GM12878 (cell line): Measurements from ENCODE around the gene HOXC12. TPM values are rescaled to one million over a fixed set of nuclear protein-coding genes. Genes with fewer than 3 reads are reported as not detected.

ENCODE experiments used
- ATAC-seq: fragments of 200-7000 bp; cut with Tn5 transposase; 3 replicates; pipeline ENCODE4 v1.9.1; 2020; ENCODE audit warnings: mild to moderate bottlenecking, moderate library complexity
- BruUV-seq: library from RNA; stranded (reverse); fragments of 400-500 nt; replicated peaks from 2 replicates; lab custom pipeline; 2021; lab: Mats Ljungman, UMichigan
- CTCF ChIA-PET: fragments of 300-600 bp; sonication (Branson Sonifier 250); formaldehyde crosslinking; extraction: SDS; loops from one replicate; lab custom pipeline; 2021; ENCODE audit warnings: inconsistent platforms; lab: Yijun Ruan, JAX
- POLR2A ChIA-PET: fragments of 350-600 bp; formaldehyde crosslinking; extraction: SDS; loops from one replicate; lab custom pipeline; 2021; ENCODE audit warnings: inconsistent platforms; lab: Charles Lee
- RAD21 ChIA-PET: fragments of 300-600 bp; sonication (Branson Sonifier 250); formaldehyde crosslinking; loops from one replicate; lab custom pipeline; 2023; ENCODE audit warnings: antibody characterized with exemption; ENCODE audit not compliant: unreplicated experiment; lab: Charles Lee
- SMC1A ChIA-PET: fragments of 300-600 bp; sonication (Branson Sonifier 250); formaldehyde crosslinking; loops from one replicate; lab custom pipeline; 2023; ENCODE audit not compliant: unreplicated experiment, uncharacterized antibody; lab: Charles Lee
- DNase-seq: peaks from one replicate; pipeline ENCODE4 v3.0.0-alpha.2; 2011; ENCODE audit warnings: low read depth, low spot score
- FAIRE-seq: peaks from 3 replicates; lab custom pipeline; 2011; peaks lifted over from hg19 to GRCh38; lab: Jason Lieb, UNC
- H2AFZ ChIP-seq: 2 replicates; pipeline ENCODE4 v1.6.0; 2011; ENCODE audit warnings: low read depth, low read length, control low read depth; ENCODE audit not compliant: control insufficient read depth
- H3K27ac ChIP-seq: 2 replicates; pipeline ENCODE4 v1.5.1; 2011; ENCODE audit warnings: control low read depth; ENCODE audit not compliant: control insufficient read depth, insufficient read depth
- H3K27me3 ChIP-seq, 2 experiments: replicated peaks in 1 of 2; 2 replicates each; pipeline versions ENCODE4 v1.6.0 to v1.6.1; 2011; ENCODE audit warnings: low read length in 1 of 2; ENCODE audit not compliant: control insufficient read depth in 2 of 2, insufficient read depth in 2 of 2
- H3K36me3 ChIP-seq, 2 experiments: 2 replicates each; pipeline ENCODE4 v1.5.1; 2011; ENCODE audit warnings: low read length in 1 of 2; ENCODE audit not compliant: control insufficient read depth in 2 of 2, insufficient read depth in 2 of 2
- H3K4me1 ChIP-seq: 2 replicates; pipeline ENCODE4 v1.6.1; 2011; ENCODE audit warnings: mild to moderate bottlenecking, low read length, moderate library complexity, mixed read lengths; ENCODE audit not compliant: control insufficient read depth, insufficient read depth
- H3K4me2 ChIP-seq: 2 replicates; pipeline ENCODE4 v1.6.0; 2011; ENCODE audit warnings: control low read depth; ENCODE audit not compliant: control insufficient read depth, insufficient read depth
- H3K4me3 ChIP-seq: fragments of 200-600 bp; sonication (generic); 2 replicates; pipeline ENCODE4 v1.5.1; 2016
- H3K79me2 ChIP-seq: 2 replicates; pipeline ENCODE4 v1.6.0; 2011; ENCODE audit warnings: low read length; ENCODE audit not compliant: control insufficient read depth, insufficient read depth
- H3K9ac ChIP-seq: 2 replicates; pipeline ENCODE4 v1.8.0; 2011; ENCODE audit warnings: low read length, control low read depth, mixed read lengths; ENCODE audit not compliant: control insufficient read depth, insufficient read depth
- H3K9me3 ChIP-seq: replicated peaks from 3 replicates; pipeline ENCODE4 v1.5.1; 2011; ENCODE audit warnings: mild to moderate bottlenecking, low read length; ENCODE audit not compliant: control insufficient read depth, insufficient read depth
- H4K20me1 ChIP-seq: 2 replicates; pipeline ENCODE4 v1.6.0; 2011; ENCODE audit not compliant: control insufficient read depth, insufficient read depth
- CTCF ChIP-seq, 3 experiments: IDR thresholded peaks in 2 of 3; conservative IDR thresholded peaks in 1 of 3; 2 replicates each; pipeline ENCODE4 v1.5.1; 2011; ENCODE audit warnings: low read depth in 3 of 3, low read length in 3 of 3, mild to moderate bottlenecking in 3 of 3, control low read depth in 2 of 3, moderate library complexity in 2 of 3, inconsistent platforms in 1 of 3, mixed read lengths in 1 of 3; ENCODE audit not compliant: control insufficient read depth in 2 of 3, insufficient read depth in 1 of 3; ENCODE audit errors: extremely low read depth in 1 of 3
- DPF2 ChIP-seq: fragments of 450-650 bp; IDR thresholded peaks from 2 replicates; pipeline ENCODE4 v1.6.1; 2017; ENCODE audit warnings: mild to moderate bottlenecking
- IKZF2 ChIP-seq, 2 experiments: fragments of 450-650 bp; IDR thresholded peaks; 2 replicates each; pipeline ENCODE4 v1.6.1; 2017; ENCODE audit warnings: mild to moderate bottlenecking in 2 of 2, moderate library complexity in 2 of 2
- JUND ChIP-seq: IDR thresholded peaks from 2 replicates; pipeline ENCODE4 v1.6.1; 2012; ENCODE audit warnings: low read depth, mild to moderate bottlenecking, low read length, improper control_type of control experiment, moderate library complexity
- MYC ChIP-seq: IDR thresholded peaks from 2 replicates; pipeline ENCODE4 v1.6.1; 2011; ENCODE audit warnings: mild to moderate bottlenecking, low read length, moderate library complexity, inconsistent platforms; ENCODE audit not compliant: insufficient read depth, insufficient replicate concordance, insufficient read length, severe bottlenecking
- NFIC ChIP-seq: IDR thresholded peaks from 2 replicates; pipeline ENCODE4 v1.6.1; 2012; ENCODE audit warnings: low read depth, mild to moderate bottlenecking, inconsistent platforms, low read length, moderate library complexity
- PML ChIP-seq: IDR thresholded peaks from 2 replicates; pipeline ENCODE4 v1.6.1; 2012; ENCODE audit warnings: low read length, inconsistent platforms
- POLR2AphosphoS2 ChIP-seq: IDR thresholded peaks from 2 replicates; pipeline ENCODE4 v1.6.1; 2011; ENCODE audit warnings: low read depth, mild to moderate bottlenecking, low read length, improper control_type of control experiment, moderate library complexity
- RB1 ChIP-seq: fragments of 450-650 bp; formaldehyde crosslinking; IDR thresholded peaks from 2 replicates; pipeline ENCODE4 v1.6.1; 2017; ENCODE audit warnings: mild to moderate bottlenecking, borderline replicate concordance
- TAF1 ChIP-seq: IDR thresholded peaks from 2 replicates; pipeline ENCODE4 v1.6.1; 2011; ENCODE audit warnings: mild to moderate bottlenecking, low read depth, low read length, borderline replicate concordance
- ZNF207 ChIP-seq: fragments of 450-650 bp; IDR thresholded peaks from 2 replicates; pipeline ENCODE4 v1.6.1; 2014; ENCODE audit warnings: antibody characterized with exemption, mild to moderate bottlenecking, borderline replicate concordance
- ZNF274 ChIP-seq: IDR thresholded peaks from one replicate; pipeline ENCODE4 v1.8.0; 2011; ENCODE audit not compliant: insufficient read length, insufficient read depth
- WGBS: methylation state at CpG from one replicate; pipeline ENCODE4 v1.1.6; 2016; ENCODE audit warnings: low lambda C conversion rate; ENCODE audit not compliant: insufficient replicate concordance, insufficient coverage; ENCODE audit errors: missing lambda C conversion rate; 5-methylcytosine and 5-hydroxymethylcytosine counted together
- in situ Hi-C: fragments of 300-500 bp; cut with MboI; formaldehyde crosslinking; loops from 9 replicates; pipeline ENCODE4 v1.14.3; 2018; ENCODE audit warnings: mixed read lengths
- intact Hi-C: fragments of 100-400 bp; cut with micrococcal nuclease; formaldehyde crosslinking; loops from one replicate; pipeline ENCODE4 v1.14.2; 2022; ENCODE audit not compliant: unreplicated experiment
- polyA plus RNA-seq, 11 experiments: library from polyadenylated mRNA; depleted of rRNA in 4 of 11; unstranded in 6 of 11; stranded (reverse) in 5 of 11; fragments of >200 nt; fragmentation: Nextera tagmentation in 4 of 11; fragmentation: Illumina TruSeq in 1 of 11; extraction: Ambion mirVana in 4 of 11; extraction: Trizol in 1 of 11; gene quantifications; 1 replicate in 1 of 11; 2 replicates in 10 of 11; pipeline versions ENCODE4 v1.2.1 to v1.2.3, GENCODE V29; 2011 to 2016; ENCODE audit warnings: inconsistent platforms in 2 of 11, missing spikeins in 2 of 11, low read depth in 1 of 11
- total RNA-seq, 4 experiments: library from RNA; depleted of rRNA in 3 of 4; stranded (reverse); fragments of >200 nt in 3 of 4; fragmentation: Illumina TruSeq in 1 of 4; extraction: Trizol in 1 of 4; gene quantifications; 2 replicates each; pipeline versions ENCODE4 v1.2.1 to v1.2.3, GENCODE V29; 2013 to 2021
- TF ChIP-seq, protein P1 (sequence below): fragments of 450-650 bp; formaldehyde crosslinking; IDR thresholded peaks from 2 replicates; pipeline ENCODE4 v1.5.0; 2022; ENCODE audit warnings: mild to moderate bottlenecking, missing genetic modification characterization
- TF ChIP-seq, protein P2 (sequence below): fragments of 150-350 bp; IDR thresholded peaks from 2 replicates; pipeline ENCODE4 v1.6.1; 2014; ENCODE audit warnings: mild to moderate bottlenecking, low read depth, low read length

The HOXC12 gene
- total and polyA plus RNA-seq, 10 of the 15 experiments (the other 5 are each of a cell fraction or from before 2014, with no cell fraction given), result not detected

GRCh38 chr12:53961025-53961761 lies 6.5 kb downstream of the HOXC12 start:
- in situ Hi-C loops, result no loop called here
- 30% methylated on average over 69 of the region's 72 CpGs for WGBS
- Histone ChIP-seq H3K4me2 (no peak overlapping the region), H3K9me3 (no peaks in the 10 kb centered on the region), H3K36me3 (no peaks in the 10 kb centered on the region), H3K4me3 (no peak overlapping the region), H2AFZ (no peak overlapping the region), H3K27me3 (peaks cover 31 to 67% of the 10 kb centered on the region in 2 experiments), H3K27ac (no peak overlapping the region)
- ChIA-PET POLR2A (no interaction called here), RAD21 (no interaction called here)
- no TSS peak for BruUV-seq
- no peak for TF ChIP-seq NFIC
- TF ChIP-seq, protein P1, sequence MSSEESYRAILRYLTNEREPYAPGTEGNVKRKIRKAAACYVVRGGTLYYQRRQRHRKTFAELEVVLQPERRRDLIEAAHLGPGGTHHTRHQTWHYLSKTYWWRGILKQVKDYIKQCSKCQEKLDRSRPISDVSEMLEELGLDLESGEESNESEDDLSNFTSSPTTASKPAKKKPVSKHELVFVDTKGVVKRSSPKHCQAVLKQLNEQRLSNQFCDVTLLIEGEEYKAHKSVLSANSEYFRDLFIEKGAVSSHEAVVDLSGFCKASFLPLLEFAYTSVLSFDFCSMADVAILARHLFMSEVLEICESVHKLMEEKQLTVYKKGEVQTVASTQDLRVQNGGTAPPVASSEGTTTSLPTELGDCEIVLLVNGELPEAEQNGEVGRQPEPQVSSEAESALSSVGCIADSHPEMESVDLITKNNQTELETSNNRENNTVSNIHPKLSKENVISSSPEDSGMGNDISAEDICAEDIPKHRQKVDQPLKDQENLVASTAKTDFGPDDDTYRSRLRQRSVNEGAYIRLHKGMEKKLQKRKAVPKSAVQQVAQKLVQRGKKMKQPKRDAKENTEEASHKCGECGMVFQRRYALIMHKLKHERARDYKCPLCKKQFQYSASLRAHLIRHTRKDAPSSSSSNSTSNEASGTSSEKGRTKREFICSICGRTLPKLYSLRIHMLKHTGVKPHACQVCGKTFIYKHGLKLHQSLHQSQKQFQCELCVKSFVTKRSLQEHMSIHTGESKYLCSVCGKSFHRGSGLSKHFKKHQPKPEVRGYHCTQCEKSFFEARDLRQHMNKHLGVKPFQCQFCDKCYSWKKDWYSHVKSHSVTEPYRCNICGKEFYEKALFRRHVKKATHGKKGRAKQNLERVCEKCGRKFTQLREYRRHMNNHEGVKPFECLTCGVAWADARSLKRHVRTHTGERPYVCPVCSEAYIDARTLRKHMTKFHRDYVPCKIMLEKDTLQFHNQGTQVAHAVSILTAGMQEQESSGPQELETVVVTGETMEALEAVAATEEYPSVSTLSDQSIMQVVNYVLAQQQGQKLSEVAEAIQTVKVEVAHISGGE (CRISPR knock-in tag), result no peak
- TF ChIP-seq, protein P2, sequence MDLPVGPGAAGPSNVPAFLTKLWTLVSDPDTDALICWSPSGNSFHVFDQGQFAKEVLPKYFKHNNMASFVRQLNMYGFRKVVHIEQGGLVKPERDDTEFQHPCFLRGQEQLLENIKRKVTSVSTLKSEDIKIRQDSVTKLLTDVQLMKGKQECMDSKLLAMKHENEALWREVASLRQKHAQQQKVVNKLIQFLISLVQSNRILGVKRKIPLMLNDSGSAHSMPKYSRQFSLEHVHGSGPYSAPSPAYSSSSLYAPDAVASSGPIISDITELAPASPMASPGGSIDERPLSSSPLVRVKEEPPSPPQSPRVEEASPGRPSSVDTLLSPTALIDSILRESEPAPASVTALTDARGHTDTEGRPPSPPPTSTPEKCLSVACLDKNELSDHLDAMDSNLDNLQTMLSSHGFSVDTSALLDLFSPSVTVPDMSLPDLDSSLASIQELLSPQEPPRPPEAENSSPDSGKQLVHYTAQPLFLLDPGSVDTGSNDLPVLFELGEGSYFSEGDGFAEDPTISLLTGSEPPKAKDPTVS, result no peak
- TF ChIP-seq MYC, result no peak
- no peak for TF ChIP-seq IKZF2 (IDR thresholded peaks at IDR 0.05)
- no peak for TF ChIP-seq ZNF274
- TF ChIP-seq DPF2, result no peak
- no peak for TF ChIP-seq PML
- no peak for TF ChIP-seq TAF1
- no peak for TF ChIP-seq POLR2AphosphoS2
- TF ChIP-seq JUND, result no peak
- TF ChIP-seq RB1, result no peak
- TF ChIP-seq CTCF (IDR thresholded peaks at IDR 0.05 in 2 of 3, conservative IDR thresholded peaks at IDR 0.05 in 1 of 3; ENCODE audit: control insufficient read depth in 2 of 3, extremely low read depth in 1 of 3, insufficient read depth in 1 of 3, low read depth in 3 of 3, low read length in 3 of 3), result no peak
- no peak for TF ChIP-seq ZNF207
- TF ChIP-seq, all 136 proteins: peak for 0
- DNase-seq (no peak), ATAC-seq (no peak), FAIRE-seq (no peak)
- intact Hi-C loops, result no loop called here
- CTCF ChIA-PET, result no interaction called here
- SMC1A ChIA-PET, result no interaction called here
- Histone ChIP-seq H3K79me2 (no peaks in the 10 kb centered on the region), H3K4me1 (no peaks in the 10 kb centered on the region), H4K20me1 (no peaks in the 10 kb centered on the region), H3K9ac (no peak overlapping the region)
